OCI-LY1 (cell line): Measurements from ENCODE around the gene POLR2A.

Experiments used
- H2AFZ ChIP-seq: fragments of 200-600 bp; sonication (generic), shearing (Covaris generic); 2 replicates; pipeline ENCODE4 v1.6.0; 2014; ENCODE audit warnings: antibody characterized with exemption, mild to moderate bottlenecking, low read length
- H3F3A ChIP-seq: fragments of 200-600 bp; sonication (generic), shearing (Covaris generic); 2 replicates; pipeline ENCODE4 v1.6.0; 2014; ENCODE audit warnings: mild to moderate bottlenecking, antibody characterized with exemption, low read length, moderate library complexity; ENCODE audit not compliant: insufficient read depth
- H3K27ac ChIP-seq: fragments of 200-600 bp; sonication (generic); 2 replicates; pipeline ENCODE4 v1.5.1; 2014; ENCODE audit warnings: low read length, mixed run types, mild to moderate bottlenecking, low read depth; ENCODE audit not compliant: poor library complexity, severe bottlenecking
- H3K27me3 ChIP-seq: fragments of 200-600 bp; sonication (generic); 2 replicates; pipeline ENCODE4 v1.6.0; 2014; ENCODE audit warnings: antibody characterized with exemption, mild to moderate bottlenecking, low read length, moderate library complexity; ENCODE audit not compliant: insufficient read depth
- H3K36me3 ChIP-seq: fragments of 200-600 bp; sonication (generic); 2 replicates; pipeline ENCODE4 v1.6.1; 2014; ENCODE audit warnings: mild to moderate bottlenecking, antibody characterized with exemption, low read length, moderate library complexity, mixed read lengths; ENCODE audit not compliant: insufficient read depth
- H3K4me1 ChIP-seq: fragments of 200-600 bp; sonication (generic); 2 replicates; pipeline ENCODE4 v1.5.1; 2014; ENCODE audit warnings: mild to moderate bottlenecking, low read length, moderate library complexity; ENCODE audit not compliant: insufficient read depth, severe bottlenecking
- H3K4me2 ChIP-seq: fragments of 200-600 bp; sonication (generic), shearing (Covaris generic); 2 replicates; pipeline ENCODE4 v1.6.1; 2014; ENCODE audit warnings: low read length
- H3K4me3 ChIP-seq: fragments of 200-600 bp; sonication (generic); 2 replicates; pipeline ENCODE4 v1.5.1; 2014; ENCODE audit warnings: low read length, low read depth, mild to moderate bottlenecking, mixed read lengths; ENCODE audit not compliant: poor library complexity, severe bottlenecking
- H3K79me2 ChIP-seq: fragments of 200-600 bp; shearing (Covaris generic); 2 replicates; pipeline ENCODE4 v1.6.1; 2016; ENCODE audit warnings: mixed run types, low read length, mixed read lengths; ENCODE audit not compliant: insufficient read depth
- H3K9ac ChIP-seq: fragments of 200-600 bp; sonication (generic), shearing (Covaris generic); 2 replicates; pipeline ENCODE4 v1.6.1; 2014; ENCODE audit warnings: mild to moderate bottlenecking, low read length, mixed read lengths
- H3K9me2 ChIP-seq: fragments of 200-600 bp; sonication (generic), shearing (Covaris generic); 2 replicates; pipeline ENCODE4 v1.6.1; 2014; ENCODE audit warnings: low read depth, mild to moderate bottlenecking, low read length, mixed read lengths
- H3K9me3 ChIP-seq: fragments of 200-600 bp; shearing (Covaris generic); 2 replicates; pipeline ENCODE4 v1.6.1; 2014; ENCODE audit warnings: low read length, mixed read lengths
- H4K20me1 ChIP-seq: fragments of 200-600 bp; sonication (generic), shearing (Covaris generic); 2 replicates; pipeline ENCODE4 v1.6.0; 2016; ENCODE audit warnings: mild to moderate bottlenecking, low read length; ENCODE audit not compliant: insufficient read depth
- CTCF ChIP-seq: fragments of 200-600 bp; sonication (generic), shearing (Covaris generic); IDR thresholded peaks from 2 replicates; pipeline ENCODE4 v1.5.1; 2017; ENCODE audit warnings: mild to moderate bottlenecking, antibody characterized with exemption, low read length, moderate library complexity, mixed read lengths
- EZH2 ChIP-seq: fragments of 200-600 bp; sonication (generic), shearing (Covaris generic); IDR thresholded peaks from 2 replicates; pipeline ENCODE4 v1.8.0; 2017; ENCODE audit warnings: borderline replicate concordance, mixed run types, mild to moderate bottlenecking, antibody characterized with exemption, low read length, moderate library complexity, mixed read lengths

The POLR2A gene

GRCh38 chr17:7499161-7499560 is 15.0 kb downstream of the POLR2A start:
- no peaks in the 10 kb centered on the region for H3K27me3 ChIP-seq
- no peak overlapping the region for H2AFZ ChIP-seq
- H3K79me2 ChIP-seq, result peaks cover 9% of the 10 kb centered on the region
- H4K20me1 ChIP-seq, result no peaks in the 10 kb centered on the region
- no peaks in the 10 kb centered on the region for H3K9me3 ChIP-seq
- no peak for TF ChIP-seq CTCF
- no peak for TF ChIP-seq EZH2
- H3K4me3 ChIP-seq, result no peak overlapping the region
- H3K9me2 ChIP-seq, result no peaks in the 10 kb centered on the region
- H3K27ac ChIP-seq, result no peak overlapping the region
- H3K4me2 ChIP-seq, result no peak overlapping the region
- no peaks in the 10 kb centered on the region for H3F3A ChIP-seq
- H3K9ac ChIP-seq, result no peak overlapping the region
- H3K4me1 ChIP-seq, result no peaks in the 10 kb centered on the region
- H3K36me3 ChIP-seq, result peaks cover 93% of the 10 kb centered on the region

- Histone ChIP-seq H3K9me2 (no peaks in the 10 kb centered on the region), H3K4me2 (no peak overlapping the region), H3K9ac (no peak overlapping the region), H4K20me1 (no peaks in the 10 kb centered on the region), H3K4me3 (no peak overlapping the region), H3K27me3 (no peaks in the 10 kb centered on the region), H3K36me3 (peaks cover 95% of the 10 kb centered on the region), H2AFZ (no peak overlapping the region), H3F3A (no peaks in the 10 kb centered on the region), H3K27ac (no peak overlapping the region), H3K79me2 (no peaks in the 10 kb centered on the region), H3K4me1 (no peaks in the 10 kb centered on the region), H3K9me3 (no peaks in the 10 kb centered on the region)
- TF ChIP-seq EZH2, result no peak
- no peak for TF ChIP-seq CTCF
Measured at GRCh38 chr17:7501729-7502128, 17.6 kb downstream of the POLR2A start.

- Histone ChIP-seq H3K27ac (no peak overlapping the region), H3K9me2 (no peaks in the 10 kb centered on the region), H3K27me3 (no peaks in the 10 kb centered on the region), H2AFZ (no peak overlapping the region), H3K9me3 (no peaks in the 10 kb centered on the region), H4K20me1 (no peaks in the 10 kb centered on the region), H3K36me3 (peaks cover 95% of the 10 kb centered on the region), H3K4me1 (no peaks in the 10 kb centered on the region), H3K79me2 (no peaks in the 10 kb centered on the region), H3K9ac (no peak overlapping the region), H3K4me2 (no peak overlapping the region), H3F3A (no peaks in the 10 kb centered on the region), H3K4me3 (no peak overlapping the region)
- TF ChIP-seq EZH2 (no peak), CTCF (no peak)
Measured at GRCh38 chr17:7502171-7502847, 18.1 kb downstream of the POLR2A start.
